ENCODE measurements around the gene JUN. TPM values are rescaled to one million over a fixed set of nuclear protein-coding genes. Genes with fewer than 3 reads are reported as not detected.

JUN gene
- total and polyA plus RNA-seq, 2 donors (not counting 3 experiments of a cell fraction or from before 2014, with no cell fraction given): 88.3 to 89.3 TPM

DNA sequence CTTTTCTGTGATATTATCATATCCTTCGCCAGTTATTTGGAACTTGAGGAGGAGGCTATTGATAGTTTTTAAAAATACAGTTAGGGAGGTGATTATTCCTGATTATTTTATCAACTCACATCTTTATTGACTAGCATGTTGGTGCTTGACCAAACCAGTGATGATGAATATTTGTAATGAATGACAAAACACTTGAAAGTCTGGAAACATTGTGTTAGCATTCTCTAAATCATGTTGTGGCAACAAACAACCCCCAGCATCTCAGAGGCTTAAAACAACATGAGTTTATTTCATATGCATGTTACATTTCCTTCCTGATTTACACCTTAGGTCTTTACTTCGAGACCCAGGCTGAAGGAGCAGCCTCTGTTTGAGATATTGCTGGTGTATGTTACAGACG, 10.7 kb upstream of the JUN start:
- DNase-seq (ENCODE audit: low read depth, low spot score): no peak

More for the DNA sequence above, 10.7 kb upstream of the JUN start:
- Histone ChIP-seq H3K27me3 (ENCODE audit: control insufficient read depth in 2 of 2, insufficient read depth in 2 of 2, low read length in 2 of 2) (no peaks in the 10 kb centered on the region), H4K20me1 (replicated peaks; ENCODE audit: control insufficient read depth, extremely low read depth, insufficient read depth, low read length) (no peaks in the 10 kb centered on the region), H2AFZ (ENCODE audit: low read depth, low read length) (no peak overlapping the region), H3K79me2 (ENCODE audit: control insufficient read depth, insufficient read depth, low read length) (no peaks in the 10 kb centered on the region), H3K27ac (ENCODE audit: insufficient read depth, low read depth, low read length) (no peak overlapping the region), H3K36me3 (ENCODE audit: control insufficient read depth in 2 of 2, extremely low read depth in 1 of 2, insufficient read depth in 2 of 2, low read length in 2 of 2) (no peaks in the 10 kb centered on the region), H3K4me1 (ENCODE audit: control insufficient read depth, extremely low read depth, insufficient read depth, low read length) (no peaks in the 10 kb centered on the region), H3K4me2 (ENCODE audit: insufficient read depth, low read length) (no peak overlapping the region), H3K4me3 (replicated peaks in 1 of 3; ENCODE audit: insufficient read depth in 1 of 3, low read depth in 1 of 3, low read length in 3 of 3) (no peak overlapping the region), H3K9me1 (replicated peaks; ENCODE audit: control insufficient read depth, extremely low read depth, insufficient read depth, low read length) (no peaks in the 10 kb centered on the region), H3K9ac (replicated peaks; ENCODE audit: extremely low read depth, insufficient read depth, low read length) (no peak overlapping the region), H3K9me3 (replicated peaks; ENCODE audit: control insufficient read depth, insufficient read depth, low read length) (no peaks in the 10 kb centered on the region)
- intact Hi-C loops (cut with micrococcal nuclease): no loop called here
- CTCF ChIA-PET: no interaction called here
- TF ChIP-seq POLR2A (IDR thresholded peaks at IDR 0.05; ENCODE audit: low read depth, low read length) (no peak), EZH2 (IDR thresholded peaks at IDR 0.05; ENCODE audit: borderline replicate concordance, low read depth, low read length, severe bottlenecking) (no peak), MYC (IDR thresholded peaks at IDR 0.05; ENCODE audit: low read depth, low read length) (no peak), JUN (IDR thresholded peaks at IDR 0.05; ENCODE audit: borderline replicate concordance, insufficient read depth, insufficient read length, low read depth) (no peak), FOS (IDR thresholded peaks at IDR 0.05; ENCODE audit: borderline replicate concordance, insufficient read depth, low read length) (no peak), POLR2AphosphoS5 (IDR thresholded peaks at IDR 0.05; ENCODE audit: insufficient read depth, low read depth, low read length) (no peak), GATA2 (IDR thresholded peaks at IDR 0.05; ENCODE audit: insufficient read depth, insufficient read length, low read depth, low read length) (no peak)
- TF ChIP-seq, protein P1, sequence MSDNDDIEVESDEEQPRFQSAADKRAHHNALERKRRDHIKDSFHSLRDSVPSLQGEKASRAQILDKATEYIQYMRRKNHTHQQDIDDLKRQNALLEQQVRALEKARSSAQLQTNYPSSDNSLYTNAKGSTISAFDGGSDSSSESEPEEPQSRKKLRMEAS (IDR thresholded peaks at IDR 0.05; ENCODE audit: insufficient read depth, insufficient read length): no peak
- TF ChIP-seq, protein P2, sequence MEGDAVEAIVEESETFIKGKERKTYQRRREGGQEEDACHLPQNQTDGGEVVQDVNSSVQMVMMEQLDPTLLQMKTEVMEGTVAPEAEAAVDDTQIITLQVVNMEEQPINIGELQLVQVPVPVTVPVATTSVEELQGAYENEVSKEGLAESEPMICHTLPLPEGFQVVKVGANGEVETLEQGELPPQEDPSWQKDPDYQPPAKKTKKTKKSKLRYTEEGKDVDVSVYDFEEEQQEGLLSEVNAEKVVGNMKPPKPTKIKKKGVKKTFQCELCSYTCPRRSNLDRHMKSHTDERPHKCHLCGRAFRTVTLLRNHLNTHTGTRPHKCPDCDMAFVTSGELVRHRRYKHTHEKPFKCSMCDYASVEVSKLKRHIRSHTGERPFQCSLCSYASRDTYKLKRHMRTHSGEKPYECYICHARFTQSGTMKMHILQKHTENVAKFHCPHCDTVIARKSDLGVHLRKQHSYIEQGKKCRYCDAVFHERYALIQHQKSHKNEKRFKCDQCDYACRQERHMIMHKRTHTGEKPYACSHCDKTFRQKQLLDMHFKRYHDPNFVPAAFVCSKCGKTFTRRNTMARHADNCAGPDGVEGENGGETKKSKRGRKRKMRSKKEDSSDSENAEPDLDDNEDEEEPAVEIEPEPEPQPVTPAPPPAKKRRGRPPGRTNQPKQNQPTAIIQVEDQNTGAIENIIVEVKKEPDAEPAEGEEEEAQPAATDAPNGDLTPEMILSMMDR (IDR thresholded peaks at IDR 0.05; ENCODE audit: extremely low read depth in 1 of 2, insufficient read depth in 1 of 2, low read depth in 1 of 2, low read length in 2 of 2): no peak
- FAIRE-seq: no peak
- POLR2A ChIA-PET: no interaction called here
- BruUV-seq (replicated peaks): no TSS peak
- dilution Hi-C loops (cut with MboI; ENCODE audit: extremely low pct_ligation_motif_present, low sequenced_read_pairs): no loop called here

Measured in endothelial cell of umbilical vein (primary cell).